ENCODE results near the gene DPYD.

DPYD gene

DNA sequence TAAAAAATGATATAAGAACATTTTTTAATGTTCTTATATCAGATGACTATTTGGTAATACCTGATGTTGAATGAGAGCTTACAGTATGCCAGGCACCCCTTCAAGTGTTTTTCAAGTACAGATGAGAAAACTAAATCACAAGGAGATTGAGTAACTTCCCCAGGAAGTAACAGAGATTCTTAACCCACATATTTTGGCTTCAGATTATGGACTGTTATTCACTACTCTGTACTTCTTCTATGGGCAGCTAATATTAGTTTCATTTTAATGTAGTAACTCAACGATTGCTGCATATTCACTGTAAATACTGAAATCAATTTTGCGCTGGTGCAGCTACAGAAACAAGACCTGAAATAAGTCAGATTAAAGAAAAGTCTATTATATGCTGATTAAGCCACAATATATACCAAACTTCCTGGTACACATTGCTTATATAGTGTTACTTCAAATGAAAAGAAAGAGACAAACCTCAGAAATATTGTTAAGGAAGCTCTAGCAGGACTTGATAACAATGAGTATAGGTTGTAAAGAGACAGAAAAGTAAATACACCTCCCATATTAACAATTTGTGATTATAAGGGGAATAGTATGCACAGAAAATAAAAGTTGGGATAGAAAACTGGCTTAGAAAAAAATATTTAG is 19.7 kb downstream of the DPYD start:
- no peak for DNase-seq (ENCODE audit: low spot score)
- in situ Hi-C loops (cut with MboI; ENCODE audit: low sequenced_read_pairs, unreplicated experiment), result no loop called here
- TF ChIP-seq, protein P1, sequence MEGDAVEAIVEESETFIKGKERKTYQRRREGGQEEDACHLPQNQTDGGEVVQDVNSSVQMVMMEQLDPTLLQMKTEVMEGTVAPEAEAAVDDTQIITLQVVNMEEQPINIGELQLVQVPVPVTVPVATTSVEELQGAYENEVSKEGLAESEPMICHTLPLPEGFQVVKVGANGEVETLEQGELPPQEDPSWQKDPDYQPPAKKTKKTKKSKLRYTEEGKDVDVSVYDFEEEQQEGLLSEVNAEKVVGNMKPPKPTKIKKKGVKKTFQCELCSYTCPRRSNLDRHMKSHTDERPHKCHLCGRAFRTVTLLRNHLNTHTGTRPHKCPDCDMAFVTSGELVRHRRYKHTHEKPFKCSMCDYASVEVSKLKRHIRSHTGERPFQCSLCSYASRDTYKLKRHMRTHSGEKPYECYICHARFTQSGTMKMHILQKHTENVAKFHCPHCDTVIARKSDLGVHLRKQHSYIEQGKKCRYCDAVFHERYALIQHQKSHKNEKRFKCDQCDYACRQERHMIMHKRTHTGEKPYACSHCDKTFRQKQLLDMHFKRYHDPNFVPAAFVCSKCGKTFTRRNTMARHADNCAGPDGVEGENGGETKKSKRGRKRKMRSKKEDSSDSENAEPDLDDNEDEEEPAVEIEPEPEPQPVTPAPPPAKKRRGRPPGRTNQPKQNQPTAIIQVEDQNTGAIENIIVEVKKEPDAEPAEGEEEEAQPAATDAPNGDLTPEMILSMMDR (IDR thresholded peaks at IDR 0.05; ENCODE audit: borderline replicate concordance, control extremely low read depth, extremely low read depth, insufficient read depth, missing control alignments), result no peak

DNA sequence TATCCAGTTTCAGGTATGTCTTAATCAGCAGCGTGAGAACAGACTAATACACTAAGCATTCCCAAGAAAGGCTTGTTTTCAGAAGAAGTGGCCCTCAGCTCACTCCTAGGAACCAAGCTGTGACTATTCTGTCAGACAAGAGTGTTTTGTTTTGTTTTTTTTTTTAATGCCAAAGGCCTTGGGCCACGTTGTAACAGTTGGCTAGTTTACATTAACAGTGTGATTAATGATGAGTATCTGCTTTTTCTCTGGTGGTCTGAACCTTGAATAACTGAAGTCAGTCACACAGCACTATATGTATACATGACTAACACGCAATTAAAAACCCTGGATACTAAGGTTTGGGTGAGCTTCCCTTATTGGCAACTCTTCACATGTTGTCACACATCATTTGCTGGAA is 21.9 kb downstream of the DPYD start:
- TF ChIP-seq, protein P1 (IDR thresholded peaks at IDR 0.05; ENCODE audit: borderline replicate concordance, control extremely low read depth, extremely low read depth, insufficient read depth, missing control alignments), result no peak
- DNase-seq (ENCODE audit: low spot score), result no peak
- in situ Hi-C loops (cut with MboI; ENCODE audit: low sequenced_read_pairs, unreplicated experiment), result no loop called here

DNA sequence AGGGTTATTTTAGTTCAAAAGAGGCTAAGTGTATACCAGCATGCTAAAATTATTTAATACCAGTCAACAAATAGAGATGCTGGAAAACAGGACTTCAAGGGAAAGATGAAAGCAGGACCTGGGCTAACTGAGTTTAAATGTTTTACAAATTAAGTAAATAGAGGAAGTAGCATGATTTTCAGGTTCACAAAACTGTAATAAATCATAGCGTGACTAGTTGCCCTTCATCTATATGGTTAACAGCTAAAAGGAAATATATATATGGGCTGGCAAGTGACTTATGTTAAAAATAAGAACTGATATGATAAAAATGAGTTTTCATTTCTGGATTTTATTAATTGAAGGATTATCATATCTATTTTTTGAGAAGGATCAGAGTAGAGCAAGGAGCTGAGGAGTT is 25.6 kb downstream of the DPYD start:
- TF ChIP-seq, protein P1 (IDR thresholded peaks at IDR 0.05; ENCODE audit: borderline replicate concordance, control extremely low read depth, extremely low read depth, insufficient read depth, missing control alignments), result no peak
- in situ Hi-C loops (cut with MboI; ENCODE audit: low sequenced_read_pairs, unreplicated experiment), result no loop called here
- DNase-seq (ENCODE audit: low spot score), result no peak

DNA sequence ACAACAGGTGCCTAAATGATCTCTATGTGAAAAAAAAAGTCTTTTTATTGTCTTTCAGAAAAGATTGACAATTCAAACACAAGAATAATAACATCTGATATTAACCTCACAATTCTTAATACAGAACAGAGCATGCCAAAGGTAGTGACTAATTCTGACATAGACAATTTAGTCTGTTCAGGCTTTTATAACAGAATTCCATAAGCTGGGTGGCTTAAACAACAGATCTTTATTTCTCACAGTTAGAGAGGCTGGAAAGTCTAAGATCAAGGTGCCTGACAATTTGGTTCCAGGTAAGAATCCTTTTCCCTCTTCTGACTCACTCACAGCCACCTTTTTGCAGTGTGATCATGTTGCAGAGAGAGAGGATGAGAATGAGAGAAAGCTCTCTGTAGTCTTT is 27.0 kb downstream of the DPYD start:
- no peak for DNase-seq (ENCODE audit: low spot score)
- in situ Hi-C loops (cut with MboI; ENCODE audit: low sequenced_read_pairs, unreplicated experiment), result no loop called here
- TF ChIP-seq, protein P1 (IDR thresholded peaks at IDR 0.05; ENCODE audit: borderline replicate concordance, control extremely low read depth, extremely low read depth, insufficient read depth, missing control alignments), result no peak

DNA sequence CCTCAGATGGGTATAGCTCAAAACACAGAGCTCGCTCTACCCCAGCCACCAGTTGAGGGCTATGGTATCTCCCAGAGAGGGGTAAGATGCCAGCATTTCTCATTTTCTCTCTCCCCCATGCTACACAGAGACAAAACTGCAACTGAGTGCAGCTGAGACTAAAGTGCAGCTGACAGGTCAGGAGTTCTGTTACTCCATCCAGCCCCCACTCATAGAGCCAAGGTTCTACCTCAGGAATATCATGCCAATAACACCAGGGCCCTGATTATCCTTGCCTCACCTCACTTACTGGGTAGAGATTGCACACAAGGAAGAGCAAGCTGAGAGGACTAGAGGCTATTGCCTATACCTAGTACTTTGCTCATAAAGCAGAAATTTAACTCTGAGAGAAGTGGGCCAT is 34.6 kb downstream of the DPYD start:
- in situ Hi-C loops (cut with MboI; ENCODE audit: low sequenced_read_pairs, unreplicated experiment), result no loop called here
- DNase-seq (ENCODE audit: low spot score), result no peak
- TF ChIP-seq, protein P1 (IDR thresholded peaks at IDR 0.05; ENCODE audit: borderline replicate concordance, control extremely low read depth, extremely low read depth, insufficient read depth, missing control alignments), result no peak

DNA sequence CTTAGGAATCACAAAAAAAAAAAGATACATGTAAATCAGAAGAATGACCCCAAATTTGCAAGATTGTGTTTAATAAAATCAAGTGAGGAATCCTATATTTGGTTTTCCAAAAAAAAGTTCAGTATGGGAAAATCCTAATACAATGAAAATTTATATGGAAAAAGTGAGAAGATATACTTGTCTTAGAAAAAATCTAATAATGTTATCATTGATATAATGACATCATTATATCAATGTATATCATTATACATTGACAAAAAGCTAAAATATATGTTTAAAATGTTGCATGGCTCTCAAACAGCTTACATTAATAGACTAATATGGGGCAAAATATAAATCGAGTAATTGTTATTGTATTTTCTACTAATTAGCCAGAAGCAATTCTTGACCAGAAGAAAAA is 37.0 kb downstream of the DPYD start:
- in situ Hi-C loops (cut with MboI; ENCODE audit: low sequenced_read_pairs, unreplicated experiment), result no loop called here
- TF ChIP-seq, protein P1 (IDR thresholded peaks at IDR 0.05; ENCODE audit: borderline replicate concordance, control extremely low read depth, extremely low read depth, insufficient read depth, missing control alignments), result no peak
- DNase-seq (ENCODE audit: low spot score), result no peak
